H9 (cell line): ENCODE measurements around the gene CDH23. TPM values are rescaled to one million over a fixed set of nuclear protein-coding genes. Genes with fewer than 3 reads are reported as not detected.

ENCODE experiments used
- DNase-seq: peaks from one replicate; pipeline ENCODE4 v3.0.0-alpha.2; 2017
- H2AFZ ChIP-seq: one replicate; pipeline ENCODE4 v1.6.1; 2013; ENCODE audit warnings: mild to moderate bottlenecking, low read length, control low read depth, moderate library complexity
- H2AK5ac ChIP-seq: 2 replicates; pipeline ENCODE4 v1.6.1; 2013; ENCODE audit warnings: low read length, control low read depth, mixed read lengths; ENCODE audit not compliant: insufficient read length
- H2BK120ac ChIP-seq: one replicate; pipeline ENCODE4 v1.6.1; 2013; ENCODE audit warnings: low read depth, mild to moderate bottlenecking, low read length, control low read depth, inconsistent platforms; ENCODE audit not compliant: poor library complexity, severe bottlenecking
- H2BK12ac ChIP-seq: 2 replicates; pipeline ENCODE4 v1.6.1; 2013; ENCODE audit warnings: low read length, control low read depth, mixed read lengths, low read depth; ENCODE audit not compliant: insufficient read length
- H2BK15ac ChIP-seq: 2 replicates; pipeline ENCODE4 v1.6.1; 2013; ENCODE audit warnings: low read depth, low read length, control low read depth
- H2BK20ac ChIP-seq: one replicate; pipeline ENCODE4 v1.6.1; 2013; ENCODE audit warnings: low read depth, mild to moderate bottlenecking, low read length, control low read depth, inconsistent platforms; ENCODE audit not compliant: poor library complexity, severe bottlenecking
- H2BK5ac ChIP-seq: 2 replicates; pipeline ENCODE4 v1.6.1; 2013; ENCODE audit warnings: low read length, control low read depth, mixed read lengths; ENCODE audit not compliant: insufficient read length
- H3K14ac ChIP-seq: 2 replicates; pipeline ENCODE4 v1.6.1; 2013; ENCODE audit warnings: low read length, control low read depth; ENCODE audit not compliant: insufficient read depth
- H3K18ac ChIP-seq: 2 replicates; pipeline ENCODE4 v1.6.1; 2013; ENCODE audit warnings: low read depth, mild to moderate bottlenecking, mixed read lengths, low read length, control low read depth; ENCODE audit not compliant: insufficient read length
- H3K23ac ChIP-seq: 2 replicates; pipeline ENCODE4 v1.6.1; 2013; ENCODE audit warnings: low read length, control low read depth, mixed read lengths, low read depth; ENCODE audit not compliant: insufficient read length
- H3K23me2 ChIP-seq: 2 replicates; pipeline ENCODE4 v1.6.1; 2013; ENCODE audit warnings: low read depth, mild to moderate bottlenecking, mixed read lengths, low read length, control low read depth; ENCODE audit not compliant: insufficient read length, poor library complexity, severe bottlenecking
- H3K27ac ChIP-seq: 2 replicates; pipeline ENCODE4 v1.5.1; 2013; ENCODE audit warnings: low read length, control low read depth, mixed read lengths, low read depth; ENCODE audit not compliant: insufficient read length
- H3K27me3 ChIP-seq: 2 replicates; pipeline ENCODE4 v1.6.1; 2013; ENCODE audit warnings: low read length, control low read depth, inconsistent platforms; ENCODE audit not compliant: insufficient read depth
- H3K4ac ChIP-seq: 2 replicates; pipeline ENCODE4 v1.6.1; 2013; ENCODE audit warnings: low read depth, mild to moderate bottlenecking, control low read depth, inconsistent platforms, low read length, moderate library complexity
- H3K4me1 ChIP-seq: 2 replicates; pipeline ENCODE4 v1.6.1; 2013; ENCODE audit warnings: low read length, control low read depth, inconsistent platforms; ENCODE audit not compliant: insufficient read depth
- H3K4me2 ChIP-seq: 2 replicates; pipeline ENCODE4 v1.6.1; 2013; ENCODE audit warnings: low read length, control low read depth, mixed read lengths; ENCODE audit not compliant: insufficient read length, insufficient read depth
- H3K56ac ChIP-seq: 2 replicates; pipeline ENCODE4 v1.6.1; 2013; ENCODE audit warnings: low read depth, mild to moderate bottlenecking, mixed read lengths, low read length, control low read depth; ENCODE audit not compliant: insufficient read length
- H3K79me1 ChIP-seq: 2 replicates; pipeline ENCODE4 v1.6.1; 2013; ENCODE audit warnings: low read depth, mild to moderate bottlenecking, moderate library complexity, low read length, control low read depth, inconsistent platforms; ENCODE audit not compliant: insufficient read depth, poor library complexity, severe bottlenecking
- H3K79me2 ChIP-seq: 2 replicates; pipeline ENCODE4 v1.6.1; 2013; ENCODE audit warnings: low read length, control low read depth, inconsistent platforms; ENCODE audit not compliant: insufficient read depth
- H3K9ac ChIP-seq: 2 replicates; pipeline ENCODE4 v1.6.1; 2013; ENCODE audit warnings: low read length, control low read depth, mixed read lengths; ENCODE audit not compliant: insufficient read length; ENCODE audit errors: extremely low read depth
- H3K9me3 ChIP-seq: one replicate; pipeline ENCODE4 v1.6.1; 2013; ENCODE audit warnings: low read depth, low read length, inconsistent platforms; ENCODE audit not compliant: control insufficient read depth
- H3T11ph ChIP-seq: one replicate; pipeline ENCODE4 v1.6.1; 2013; ENCODE audit warnings: mild to moderate bottlenecking, low read length, control low read depth, inconsistent platforms
- H4K20me1 ChIP-seq: one replicate; pipeline ENCODE4 v1.6.1; 2013; ENCODE audit not compliant: control insufficient read depth, insufficient read length, insufficient read depth
- H4K5ac ChIP-seq: 2 replicates; pipeline ENCODE4 v1.6.1; 2013; ENCODE audit warnings: low read depth, mild to moderate bottlenecking, mixed read lengths, low read length, control low read depth; ENCODE audit not compliant: insufficient read length
- H4K8ac ChIP-seq: replicated peaks from 2 replicates; pipeline ENCODE4 v1.6.1; 2013; ENCODE audit warnings: low read length, control low read depth, mixed read lengths, low read depth; ENCODE audit not compliant: insufficient read length
- H4K91ac ChIP-seq: 2 replicates; pipeline ENCODE4 v1.6.1; 2013; ENCODE audit warnings: low read depth, mild to moderate bottlenecking, moderate library complexity, mixed read lengths, low read length, control low read depth; ENCODE audit not compliant: insufficient read length
- H3K27ac Mint-ChIP-seq, 3 experiments: 2 replicates in 2 of 3; 3 replicates in 1 of 3; pipeline ENCODE4 v1.8.0; 2020 to 2021; ENCODE audit warnings: mixed read lengths in 3 of 3, mild to moderate bottlenecking in 1 of 3, moderate library complexity in 1 of 3
- H3K27me3 Mint-ChIP-seq: 2 replicates; pipeline ENCODE4 v1.8.0; 2021; ENCODE audit warnings: low read depth, mild to moderate bottlenecking, moderate library complexity, mixed read lengths
- H3K36me3 Mint-ChIP-seq, 3 experiments: 2 replicates in 2 of 3; 3 replicates in 1 of 3; pipeline ENCODE4 v1.8.0; 2020 to 2021; ENCODE audit warnings: low read depth in 3 of 3, mixed read lengths in 3 of 3; ENCODE audit not compliant: insufficient read depth in 1 of 3
- H3K4me1 Mint-ChIP-seq, 2 experiments: 2 replicates each; pipeline ENCODE4 v1.8.0; 2020; ENCODE audit warnings: mixed read lengths in 2 of 2
- H3K4me3 Mint-ChIP-seq, 2 experiments: 2 replicates in 1 of 2; 3 replicates in 1 of 2; pipeline ENCODE4 v1.8.0; 2020 to 2021; ENCODE audit warnings: mild to moderate bottlenecking in 2 of 2, mixed read lengths in 2 of 2, moderate library complexity in 1 of 2
- H3K9me3 Mint-ChIP-seq, 2 experiments: 2 replicates in 1 of 2; 3 replicates in 1 of 2; pipeline ENCODE4 v1.8.0; 2020; ENCODE audit warnings: mild to moderate bottlenecking in 2 of 2, mixed read lengths in 2 of 2, moderate library complexity in 1 of 2
- WGBS: extraction: QIAGEN DNeasy Blood & Tissue Kit; methylation state at CpG from one replicate; pipeline ENCODE4 v1.1.7; 2013; ENCODE audit warnings: missing lambda C conversion rate, low lambda C conversion rate, mixed read lengths; ENCODE audit not compliant: insufficient read length; ENCODE audit errors: extremely low coverage; 5-methylcytosine and 5-hydroxymethylcytosine counted together
- total RNA-seq: library from RNA; stranded (reverse); gene quantifications from 2 replicates; pipeline ENCODE4 v1.2.1, GENCODE V29; 2021
- TF ChIP-seq, protein P1 (sequence below): fragments of 200-600 bp; sonication (generic); conservative IDR thresholded peaks from 3 replicates; pipeline ENCODE4 v1.8.0; 2021; ENCODE audit warnings: antibody characterized with exemption, mild to moderate bottlenecking

The CDH23 gene
- total RNA-seq, 1 experiment from 2014 or later = 2.1 TPM

DNA sequence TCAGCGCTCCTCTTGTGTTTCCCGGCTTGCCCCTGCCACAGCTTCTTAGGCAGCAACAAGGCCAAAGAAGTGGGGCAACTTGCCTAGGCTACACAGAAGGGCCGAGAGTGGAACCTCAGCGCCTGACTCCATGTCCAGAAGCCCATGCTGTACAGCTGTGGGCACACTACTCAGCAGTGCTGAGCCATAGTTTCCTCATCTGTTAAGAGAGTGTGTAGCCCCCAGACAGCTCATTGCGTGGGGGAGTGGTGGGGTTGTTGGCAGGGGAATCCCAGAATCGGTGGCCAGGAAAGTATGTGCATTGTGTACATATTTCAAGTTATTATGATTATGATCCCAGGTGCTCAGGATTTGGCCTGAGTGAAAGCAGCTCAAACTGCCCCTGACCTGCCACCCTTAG lies 96.2 kb downstream of the CDH23 start:
- Histone ChIP-seq H3K79me2 (no peaks in the 10 kb centered on the region), H3K4me2 (no peak overlapping the region), H3K4ac (no peak overlapping the region), H2BK20ac (no peak overlapping the region), H4K5ac (no peak overlapping the region), H2AK5ac (no peak overlapping the region), H3K56ac (no peak overlapping the region), H3K27me3 (peaks cover 4% of the 10 kb centered on the region; the same call in 1 of the 2 replicates), H3K9ac (no peak overlapping the region), H2BK15ac (no peak overlapping the region), H3K18ac (no peak overlapping the region), H2AFZ (no peak overlapping the region), H3K23ac (no peak overlapping the region), H2BK12ac (no peak overlapping the region), H4K20me1 (no peaks in the 10 kb centered on the region), H3K4me1 (no peaks in the 10 kb centered on the region), H3T11ph (no peak overlapping the region), H2BK120ac (no peak overlapping the region), H3K27ac (no peak overlapping the region), H4K91ac (no peak overlapping the region), H3K79me1 (no peaks in the 10 kb centered on the region), H3K9me3 (no peaks in the 10 kb centered on the region), H4K8ac (no peak overlapping the region), H2BK5ac (no peak overlapping the region), H3K23me2 (no peaks in the 10 kb centered on the region), H3K14ac (no peak overlapping the region)
- TF ChIP-seq, protein P1, sequence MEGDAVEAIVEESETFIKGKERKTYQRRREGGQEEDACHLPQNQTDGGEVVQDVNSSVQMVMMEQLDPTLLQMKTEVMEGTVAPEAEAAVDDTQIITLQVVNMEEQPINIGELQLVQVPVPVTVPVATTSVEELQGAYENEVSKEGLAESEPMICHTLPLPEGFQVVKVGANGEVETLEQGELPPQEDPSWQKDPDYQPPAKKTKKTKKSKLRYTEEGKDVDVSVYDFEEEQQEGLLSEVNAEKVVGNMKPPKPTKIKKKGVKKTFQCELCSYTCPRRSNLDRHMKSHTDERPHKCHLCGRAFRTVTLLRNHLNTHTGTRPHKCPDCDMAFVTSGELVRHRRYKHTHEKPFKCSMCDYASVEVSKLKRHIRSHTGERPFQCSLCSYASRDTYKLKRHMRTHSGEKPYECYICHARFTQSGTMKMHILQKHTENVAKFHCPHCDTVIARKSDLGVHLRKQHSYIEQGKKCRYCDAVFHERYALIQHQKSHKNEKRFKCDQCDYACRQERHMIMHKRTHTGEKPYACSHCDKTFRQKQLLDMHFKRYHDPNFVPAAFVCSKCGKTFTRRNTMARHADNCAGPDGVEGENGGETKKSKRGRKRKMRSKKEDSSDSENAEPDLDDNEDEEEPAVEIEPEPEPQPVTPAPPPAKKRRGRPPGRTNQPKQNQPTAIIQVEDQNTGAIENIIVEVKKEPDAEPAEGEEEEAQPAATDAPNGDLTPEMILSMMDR = no peak
- H3K4me1 Mint-ChIP-seq = peaks cover 18% of the 10 kb centered on the region in 2 experiments
- peaks cover 52% of the 10 kb centered on the region for H3K27me3 Mint-ChIP-seq
- no peak overlapping the region for H3K4me3 Mint-ChIP-seq
- no peak for DNase-seq
- no CpG with 5 or more reads among the region's 6 CpGs for WGBS
- no peak overlapping the region for H3K27ac Mint-ChIP-seq
- H3K36me3 Mint-ChIP-seq = peaks cover 5 to 20% (median 10%) of the 10 kb centered on the region in 3 experiments
- H3K9me3 Mint-ChIP-seq = peaks cover 16 to 17% of the 10 kb centered on the region in 2 experiments
